Astrocyte (in vitro differentiated cells and primary cell): ENCODE results near the gene PBX2.

Experiments used
- CTCF ChIP-seq: IDR thresholded peaks from 2 replicates; pipeline ENCODE4 v1.5.1; 2011; ENCODE audit warnings: low read depth, mild to moderate bottlenecking, inconsistent platforms, low read length, moderate library complexity; ENCODE audit not compliant: insufficient read depth
- EZH2 ChIP-seq: IDR thresholded peaks from 2 replicates; pipeline ENCODE4 v1.6.1; 2012; ENCODE audit warnings: mild to moderate bottlenecking, low read length, inconsistent platforms; ENCODE audit not compliant: insufficient read depth

DNA sequence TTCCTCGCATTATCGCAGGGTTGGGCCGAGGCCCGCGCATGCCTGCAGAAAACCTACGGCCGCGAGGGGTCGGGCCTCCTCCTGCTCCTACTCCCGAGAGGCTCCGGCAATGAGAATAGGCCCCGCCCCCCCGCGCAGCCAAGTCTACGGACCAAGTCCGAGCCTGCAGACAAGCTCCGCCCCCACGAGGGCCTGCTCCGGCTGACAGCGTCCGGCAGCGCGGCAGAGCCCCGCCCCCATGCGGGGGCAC is 5.6 kb upstream of the PBX2 start:
- TF ChIP-seq CTCF = no peak
- TF ChIP-seq EZH2 = no peak
